GM19193 (cell line): ENCODE data around the gene SPAG16.

Experiments
- POLR2A ChIP-seq: IDR thresholded peaks from 4 replicates; pipeline ENCODE4 v1.6.1; 2011; ENCODE audit not compliant: insufficient read depth, insufficient read length; ENCODE audit errors: extremely low read depth

Gene SPAG16

GRCh38 chr2:214066862-214067261 is 782.6 kb downstream of the SPAG16 start:
- no peak for TF ChIP-seq POLR2A

- TF ChIP-seq POLR2A = no peak
Observed at GRCh38 chr2:214069254-214069653, 785.0 kb downstream of the SPAG16 start.

- no peak for TF ChIP-seq POLR2A
Observed at GRCh38 chr2:214075456-214075855, 791.2 kb downstream of the SPAG16 start.

GRCh38 chr2:214076527-214076926 is 792.3 kb downstream of the SPAG16 start:
- no peak for TF ChIP-seq POLR2A

- TF ChIP-seq POLR2A = no peak
Observed at GRCh38 chr2:214077727-214078126, 793.5 kb downstream of the SPAG16 start.

- TF ChIP-seq POLR2A = no peak
Observed at GRCh38 chr2:214079032-214079431, 794.8 kb downstream of the SPAG16 start.

GRCh38 chr2:214088536-214088935 is 804.3 kb downstream of the SPAG16 start:
- no peak for TF ChIP-seq POLR2A

- no peak for TF ChIP-seq POLR2A
Observed at GRCh38 chr2:214096208-214096715, 812.0 kb downstream of the SPAG16 start.

GRCh38 chr2:214098811-214099210 is 814.5 kb downstream of the SPAG16 start:
- TF ChIP-seq POLR2A = no peak

- TF ChIP-seq POLR2A = no peak
Observed at GRCh38 chr2:214100488-214100887, 816.2 kb downstream of the SPAG16 start.

GRCh38 chr2:214103276-214104001 is 819.2 kb downstream of the SPAG16 start:
- no peak for TF ChIP-seq POLR2A

- TF ChIP-seq POLR2A = no peak
Observed at GRCh38 chr2:214104219-214104618, 820.0 kb downstream of the SPAG16 start.

GRCh38 chr2:214104967-214105366 is 820.7 kb downstream of the SPAG16 start:
- TF ChIP-seq POLR2A = no peak

GRCh38 chr2:214107726-214108125 is 823.5 kb downstream of the SPAG16 start:
- TF ChIP-seq POLR2A = no peak

GRCh38 chr2:214108598-214108997 is 824.3 kb downstream of the SPAG16 start:
- no peak for TF ChIP-seq POLR2A

- TF ChIP-seq POLR2A = no peak
Observed at GRCh38 chr2:214117054-214117453, 832.8 kb downstream of the SPAG16 start.
